ENCODE data around the gene HMGB1. TPM values are rescaled to one million over a fixed set of nuclear protein-coding genes. Genes with fewer than 3 reads are reported as not detected.

Gene HMGB1
- total and polyA plus RNA-seq, 2 of the 13 experiments (the other 11 are each of a cell fraction or from before 2014, with no cell fraction given) = 115 to 584 TPM

GRCh38 chr13:30486230-30487074 is 20.7 kb upstream of the HMGB1 start:
- Histone ChIP-seq H3K36me3 (replicated peaks in 1 of 2; ENCODE audit: control insufficient read depth in 1 of 2, insufficient read depth in 2 of 2, low read length in 2 of 2) (no peaks in the 10 kb centered on the region), H4K20me1 (ENCODE audit: insufficient read depth, low read length) (no peaks in the 10 kb centered on the region), H3K9ac (ENCODE audit: insufficient read depth, low read depth, low read length) (no peak overlapping the region), H3K79me2 (ENCODE audit: insufficient read depth, low read length) (no peaks in the 10 kb centered on the region), H3K4me2 (ENCODE audit: low read depth, low read length) (no peak overlapping the region), H3K9me3 (ENCODE audit: low read length) (no peaks in the 10 kb centered on the region), H3K27ac (ENCODE audit: extremely low read length, insufficient read depth, low read length) (no peak overlapping the region), H3K27me3 (ENCODE audit: control insufficient read depth in 1 of 2, insufficient read depth in 2 of 2, low read length in 2 of 2) (peaks cover 0 to 5% of the 10 kb centered on the region in 2 experiments; a peak in 1 of 5 replicates), H3K4me1 (ENCODE audit: insufficient read depth, low read length) (no peaks in the 10 kb centered on the region), H3K4me3 (replicated peaks in 1 of 3; ENCODE audit: insufficient read depth in 1 of 3, low read depth in 2 of 3, low read length in 3 of 3) (no peak overlapping the region), H2AFZ (ENCODE audit: low read length) (no peak overlapping the region)
- POLR2A ChIA-PET = no interaction called here
- in situ Hi-C loops (cut with HindIII; ENCODE audit: extremely low pct_ligation_motif_present, low pct_unique_long_range_greater_than_20kb) = no loop called here
- intact Hi-C loops (cut with micrococcal nuclease; ENCODE audit: unreplicated experiment) = no loop called here
- DNase-seq (ENCODE audit: low spot score) (no peak), FAIRE-seq (no peak), ATAC-seq (no peak)
- no peak for TF ChIP-seq ZNF879 (CRISPR knock-in tag; IDR thresholded peaks at IDR 0.05)
- TF ChIP-seq, protein P1, sequence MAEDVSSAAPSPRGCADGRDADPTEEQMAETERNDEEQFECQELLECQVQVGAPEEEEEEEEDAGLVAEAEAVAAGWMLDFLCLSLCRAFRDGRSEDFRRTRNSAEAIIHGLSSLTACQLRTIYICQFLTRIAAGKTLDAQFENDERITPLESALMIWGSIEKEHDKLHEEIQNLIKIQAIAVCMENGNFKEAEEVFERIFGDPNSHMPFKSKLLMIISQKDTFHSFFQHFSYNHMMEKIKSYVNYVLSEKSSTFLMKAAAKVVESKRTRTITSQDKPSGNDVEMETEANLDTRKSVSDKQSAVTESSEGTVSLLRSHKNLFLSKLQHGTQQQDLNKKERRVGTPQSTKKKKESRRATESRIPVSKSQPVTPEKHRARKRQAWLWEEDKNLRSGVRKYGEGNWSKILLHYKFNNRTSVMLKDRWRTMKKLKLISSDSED (CRISPR knock-in tag; IDR thresholded peaks at IDR 0.05) = no peak
- no peak for TF ChIP-seq SIX1 (CRISPR knock-in tag; IDR thresholded peaks at IDR 0.05; ENCODE audit: borderline replicate concordance)
- no peak for TF ChIP-seq GLI4 (CRISPR knock-in tag; IDR thresholded peaks at IDR 0.05; ENCODE audit: borderline replicate concordance)
- no peak for TF ChIP-seq NR3C1 (CRISPR knock-in tag; IDR thresholded peaks at IDR 0.05)
- TF ChIP-seq MXD4 (CRISPR knock-in tag; IDR thresholded peaks at IDR 0.05) = no peak
- no peak for TF ChIP-seq DZIP1 (CRISPR knock-in tag; IDR thresholded peaks at IDR 0.05)
- no peak for TF ChIP-seq SRSF9 (IDR thresholded peaks at IDR 0.05; ENCODE audit: borderline replicate concordance, insufficient read depth, low read depth, low read length, poor library complexity, severe bottlenecking)
- TF ChIP-seq ZNF614 (CRISPR knock-in tag; IDR thresholded peaks at IDR 0.05; ENCODE audit: borderline replicate concordance) = no peak
- TF ChIP-seq, protein P2, sequence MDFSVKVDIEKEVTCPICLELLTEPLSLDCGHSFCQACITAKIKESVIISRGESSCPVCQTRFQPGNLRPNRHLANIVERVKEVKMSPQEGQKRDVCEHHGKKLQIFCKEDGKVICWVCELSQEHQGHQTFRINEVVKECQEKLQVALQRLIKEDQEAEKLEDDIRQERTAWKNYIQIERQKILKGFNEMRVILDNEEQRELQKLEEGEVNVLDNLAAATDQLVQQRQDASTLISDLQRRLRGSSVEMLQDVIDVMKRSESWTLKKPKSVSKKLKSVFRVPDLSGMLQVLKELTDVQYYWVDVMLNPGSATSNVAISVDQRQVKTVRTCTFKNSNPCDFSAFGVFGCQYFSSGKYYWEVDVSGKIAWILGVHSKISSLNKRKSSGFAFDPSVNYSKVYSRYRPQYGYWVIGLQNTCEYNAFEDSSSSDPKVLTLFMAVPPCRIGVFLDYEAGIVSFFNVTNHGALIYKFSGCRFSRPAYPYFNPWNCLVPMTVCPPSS (IDR thresholded peaks at IDR 0.05) = no peak
- TF ChIP-seq TRIM24 (CRISPR knock-in tag; IDR thresholded peaks at IDR 0.05) = no peak
- TF ChIP-seq YY1 (IDR thresholded peaks at IDR 0.05; ENCODE audit: insufficient read depth, insufficient replicate concordance, low read depth, low read length) = no peak
- TF ChIP-seq TCF12 (IDR thresholded peaks at IDR 0.05) = no peak
- no peak for TF ChIP-seq TCF12 (CRISPR knock-in tag; IDR thresholded peaks at IDR 0.05)
- WGBS (ENCODE audit: low lambda C conversion rate) = 37% methylated on average over 11 of the region's 11 CpGs
- CTCF ChIA-PET (ENCODE audit: low intra/inter-chr PET ratio, low total read pairs) = no interaction called here
- no TSS peak for BruUV-seq (replicated peaks)

Measured in HepG2 (cell line).